T-helper 2 cell treated with Interferon-gamma antibody and Interleukin-4, amounts not matched to agents 5 μg/mL and 100 μg/mL, for 36 hours (primary cell): ENCODE results near the gene KCND3.

Experiments
- DNase-seq: peaks from one replicate; pipeline ENCODE4 v3.0.0; 2021; ENCODE audit warnings: low spot score
- H3K27ac Mint-ChIP-seq: one replicate; pipeline ENCODE4 v1.8.0; 2021; ENCODE audit warnings: mild to moderate bottlenecking, mixed read lengths
- H3K27me3 Mint-ChIP-seq: one replicate; pipeline ENCODE4 v1.8.0; 2021; ENCODE audit warnings: low read depth, mixed read lengths
- H3K36me3 Mint-ChIP-seq: one replicate; pipeline ENCODE4 v1.8.0; 2021; ENCODE audit warnings: low read depth, mixed read lengths
- H3K4me1 Mint-ChIP-seq: one replicate; pipeline ENCODE4 v1.8.0; 2021; ENCODE audit warnings: low read depth, mixed read lengths
- H3K4me3 Mint-ChIP-seq: one replicate; pipeline ENCODE4 v1.8.0; 2022; ENCODE audit warnings: mild to moderate bottlenecking, moderate library complexity, mixed read lengths
- H3K9me3 Mint-ChIP-seq: one replicate; pipeline ENCODE4 v1.8.0; 2021; ENCODE audit warnings: mixed read lengths

Gene KCND3

GRCh38 chr1:111959436-111959835 is 30.0 kb downstream of the KCND3 start:
- H3K4me1 Mint-ChIP-seq, result no peaks in the 10 kb centered on the region
- H3K36me3 Mint-ChIP-seq, result no peaks in the 10 kb centered on the region
- DNase-seq, result no peak
- H3K27ac Mint-ChIP-seq, result no peak overlapping the region
- no peaks in the 10 kb centered on the region for H3K9me3 Mint-ChIP-seq
- peaks cover 9% of the 10 kb centered on the region for H3K27me3 Mint-ChIP-seq
- no peak overlapping the region for H3K4me3 Mint-ChIP-seq

- no peak overlapping the region for H3K27ac Mint-ChIP-seq
- no peaks in the 10 kb centered on the region for H3K36me3 Mint-ChIP-seq
- H3K4me1 Mint-ChIP-seq, result no peaks in the 10 kb centered on the region
- no peaks in the 10 kb centered on the region for H3K9me3 Mint-ChIP-seq
- peaks cover 8% of the 10 kb centered on the region for H3K27me3 Mint-ChIP-seq
- no peak for DNase-seq
- no peak overlapping the region for H3K4me3 Mint-ChIP-seq
These were observed 30.6 kb downstream of the KCND3 start for GRCh38 chr1:111958851-111959250.

GRCh38 chr1:111958075-111958474 is 31.4 kb downstream of the KCND3 start:
- H3K36me3 Mint-ChIP-seq, result no peaks in the 10 kb centered on the region
- no peak for DNase-seq
- no peaks in the 10 kb centered on the region for H3K4me1 Mint-ChIP-seq
- H3K4me3 Mint-ChIP-seq, result no peak overlapping the region
- H3K27me3 Mint-ChIP-seq, result peaks cover 2% of the 10 kb centered on the region
- H3K27ac Mint-ChIP-seq, result no peak overlapping the region
- H3K9me3 Mint-ChIP-seq, result no peaks in the 10 kb centered on the region

GRCh38 chr1:111956155-111956771 is 33.2 kb downstream of the KCND3 start:
- Mint-ChIP-seq H3K4me1 (no peaks in the 10 kb centered on the region), H3K9me3 (no peaks in the 10 kb centered on the region), H3K36me3 (no peaks in the 10 kb centered on the region), H3K4me3 (no peak overlapping the region), H3K27ac (no peak overlapping the region), H3K27me3 (peaks cover 7% of the 10 kb centered on the region)
- no peak for DNase-seq

- Mint-ChIP-seq H3K4me1 (no peaks in the 10 kb centered on the region), H3K36me3 (no peaks in the 10 kb centered on the region), H3K9me3 (no peaks in the 10 kb centered on the region), H3K4me3 (no peak overlapping the region), H3K27me3 (peaks cover 7% of the 10 kb centered on the region), H3K27ac (no peak overlapping the region)
- DNase-seq, result no peak
These were observed 33.7 kb downstream of the KCND3 start for GRCh38 chr1:111955755-111956154.

- Mint-ChIP-seq H3K9me3 (no peaks in the 10 kb centered on the region), H3K27ac (no peak overlapping the region), H3K27me3 (peaks cover 14% of the 10 kb centered on the region), H3K4me1 (peaks cover 5% of the 10 kb centered on the region), H3K4me3 (no peak overlapping the region), H3K36me3 (no peaks in the 10 kb centered on the region)
- DNase-seq, result no peak
These were observed 35.7 kb downstream of the KCND3 start for GRCh38 chr1:111953797-111954196.

GRCh38 chr1:111952125-111952657 is 37.3 kb downstream of the KCND3 start:
- Mint-ChIP-seq H3K4me1 (peaks cover 10% of the 10 kb centered on the region), H3K9me3 (no peaks in the 10 kb centered on the region), H3K27ac (no peak overlapping the region), H3K27me3 (peaks cover 14% of the 10 kb centered on the region), H3K36me3 (no peaks in the 10 kb centered on the region), H3K4me3 (no peak overlapping the region)
- no peak for DNase-seq

- no peak for DNase-seq
- Mint-ChIP-seq H3K4me3 (no peak overlapping the region), H3K4me1 (peaks cover 10% of the 10 kb centered on the region), H3K27ac (no peak overlapping the region), H3K36me3 (no peaks in the 10 kb centered on the region), H3K9me3 (no peaks in the 10 kb centered on the region), H3K27me3 (peaks cover 11% of the 10 kb centered on the region)
These were observed 41.0 kb downstream of the KCND3 start for GRCh38 chr1:111948209-111949171.

- Mint-ChIP-seq H3K9me3 (no peaks in the 10 kb centered on the region), H3K4me1 (peaks cover 8% of the 10 kb centered on the region), H3K27me3 (peaks cover 3% of the 10 kb centered on the region), H3K4me3 (no peak overlapping the region), H3K36me3 (no peaks in the 10 kb centered on the region), H3K27ac (no peak overlapping the region)
- no peak for DNase-seq
These were observed 45.4 kb downstream of the KCND3 start for GRCh38 chr1:111943846-111944749.

GRCh38 chr1:111943066-111943465 is 46.4 kb downstream of the KCND3 start:
- H3K27ac Mint-ChIP-seq, result no peak overlapping the region
- no peaks in the 10 kb centered on the region for H3K4me1 Mint-ChIP-seq
- H3K4me3 Mint-ChIP-seq, result no peak overlapping the region
- H3K9me3 Mint-ChIP-seq, result no peaks in the 10 kb centered on the region
- DNase-seq, result no peak
- no peaks in the 10 kb centered on the region for H3K27me3 Mint-ChIP-seq
- H3K36me3 Mint-ChIP-seq, result no peaks in the 10 kb centered on the region

- no peak overlapping the region for H3K4me3 Mint-ChIP-seq
- peaks cover 2% of the 10 kb centered on the region for H3K27me3 Mint-ChIP-seq
- H3K36me3 Mint-ChIP-seq, result no peaks in the 10 kb centered on the region
- no peaks in the 10 kb centered on the region for H3K9me3 Mint-ChIP-seq
- H3K27ac Mint-ChIP-seq, result no peak overlapping the region
- no peak for DNase-seq
- no peaks in the 10 kb centered on the region for H3K4me1 Mint-ChIP-seq
These were observed 50.9 kb downstream of the KCND3 start for GRCh38 chr1:111938536-111938935.

- no peaks in the 10 kb centered on the region for H3K9me3 Mint-ChIP-seq
These were observed 51.3 kb downstream of the KCND3 start for GRCh38 chr1:111938123-111938522.

GRCh38 chr1:111937147-111937725 is 52.2 kb downstream of the KCND3 start:
- Mint-ChIP-seq H3K36me3 (no peaks in the 10 kb centered on the region), H3K27me3 (peaks cover 2% of the 10 kb centered on the region), H3K9me3 (no peaks in the 10 kb centered on the region), H3K4me3 (no peak overlapping the region), H3K27ac (no peak overlapping the region), H3K4me1 (no peaks in the 10 kb centered on the region)
- DNase-seq, result no peak

More at GRCh38 chr1:111938123-111938522, 51.3 kb downstream of the KCND3 start:
- Mint-ChIP-seq H3K4me1 (no peaks in the 10 kb centered on the region), H3K36me3 (no peaks in the 10 kb centered on the region), H3K27me3 (peaks cover 2% of the 10 kb centered on the region), H3K27ac (no peak overlapping the region), H3K4me3 (no peak overlapping the region)
- no peak for DNase-seq
